DMS153 treated with DMSO at 0.1 percent for 48 hours (cell line): Measurements from ENCODE around the gene PHF20.
"Not testable (repeated sequence)": the region's sequence is repeated elsewhere in the genome, so short reads cannot be mapped to it uniquely, and the experiment has no call there.

Experiments
- DNase-seq: peaks from one replicate; lab custom pipeline; 2025; ENCODE audit not compliant: unreplicated experiment; lab: John Stamatoyannopoulos, UW

Gene PHF20

DNA sequence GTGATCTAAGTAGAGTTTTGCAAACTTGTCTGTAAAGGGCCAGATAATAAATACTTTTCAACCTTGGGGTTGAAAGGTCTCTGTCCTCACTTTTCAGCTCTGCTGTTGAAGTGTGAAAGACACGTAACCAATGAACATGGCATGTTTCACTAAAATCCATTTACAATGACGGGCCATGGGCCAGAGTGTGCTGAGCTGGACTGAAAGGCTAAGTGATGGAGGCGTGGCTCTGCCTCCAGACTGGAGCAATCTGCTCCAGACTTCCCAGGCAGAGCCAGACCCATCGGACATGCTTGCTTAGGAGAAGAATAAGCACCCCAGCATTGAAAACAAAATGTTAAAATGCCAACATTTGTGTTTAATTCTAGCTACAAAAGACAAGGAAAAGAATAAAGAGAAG lies 141.1 kb downstream of the PHF20 start:
- DNase-seq, result no peak

DNA sequence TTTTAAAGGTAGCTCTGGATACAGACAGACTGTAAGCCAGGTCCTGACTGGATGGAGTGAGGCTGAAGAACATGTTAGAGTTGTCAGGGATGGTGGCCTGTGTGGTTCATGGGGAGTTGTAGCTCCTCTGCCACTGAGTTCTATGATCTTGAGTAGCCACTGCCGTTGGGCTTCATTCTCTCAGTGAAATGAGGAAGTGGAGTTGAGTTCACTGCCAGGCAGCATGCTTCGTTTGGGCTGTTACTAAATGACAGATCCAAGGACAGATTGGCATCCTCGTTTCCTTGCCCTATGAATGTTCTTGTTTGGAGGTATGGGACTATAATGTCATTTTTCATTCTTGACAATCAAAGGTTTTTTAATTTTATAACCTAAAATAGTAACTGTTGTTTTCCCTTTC lies 145.3 kb downstream of the PHF20 start:
- no peak for DNase-seq

DNA sequence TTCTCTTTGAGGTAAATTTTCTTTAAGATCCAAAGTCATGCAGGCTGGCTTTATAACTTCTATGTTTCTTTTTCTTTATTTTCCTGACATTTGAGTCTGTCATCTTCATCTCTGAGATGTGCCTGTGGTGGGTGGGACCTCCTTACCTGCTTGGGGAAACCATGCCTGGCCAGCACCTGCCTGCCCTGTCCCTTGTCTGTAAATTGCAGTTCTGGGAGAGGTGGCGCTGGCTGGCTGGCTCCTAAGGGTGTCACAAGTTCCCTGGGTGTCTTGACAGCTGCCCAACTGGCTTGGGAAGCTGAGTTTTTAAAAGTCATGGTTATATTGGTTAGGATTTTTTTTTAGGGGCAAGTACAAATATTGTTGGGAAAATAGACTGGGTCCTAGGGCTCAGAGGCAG lies 146.2 kb downstream of the PHF20 start:
- DNase-seq, result no peak

DNA sequence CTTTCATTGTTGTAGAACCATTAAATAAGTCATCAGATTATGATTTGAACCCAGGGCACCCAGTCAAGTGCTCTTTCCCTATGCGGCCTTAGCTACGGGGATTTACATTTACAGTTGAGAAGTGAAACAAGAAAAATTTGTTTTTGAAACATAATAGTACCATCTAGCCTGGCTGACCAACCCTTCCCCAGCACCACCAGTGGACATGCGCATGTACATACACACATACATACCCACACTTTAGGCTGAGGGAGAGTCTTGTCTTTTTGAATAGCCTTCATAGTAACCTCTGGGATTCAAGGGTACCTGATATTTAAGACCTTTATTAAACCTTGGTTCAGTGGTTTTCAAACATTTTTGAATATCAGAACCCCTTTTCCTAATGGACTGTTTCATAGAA lies 148.7 kb downstream of the PHF20 start:
- DNase-seq, result no peak

DNA sequence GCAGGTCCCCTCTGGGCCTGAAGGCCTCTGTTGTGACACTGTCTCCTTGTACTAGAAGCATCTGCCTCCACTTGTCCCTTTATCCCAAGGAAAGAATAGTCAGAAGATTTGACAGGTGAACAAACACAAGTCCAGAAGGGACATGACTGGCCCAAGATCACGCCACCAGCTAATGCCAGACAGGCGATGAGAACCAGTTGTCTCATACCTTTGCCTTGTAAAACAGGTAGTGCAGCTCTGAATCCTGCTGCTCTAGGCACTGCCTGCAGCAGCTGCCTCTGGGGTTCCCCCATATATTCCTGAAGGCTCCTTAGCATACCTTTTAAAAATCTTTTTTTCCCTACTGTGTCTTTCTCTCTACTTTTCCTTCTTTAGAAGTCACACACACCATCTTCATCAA lies 157.5 kb downstream of the PHF20 start:
- DNase-seq, result no peak

DNA sequence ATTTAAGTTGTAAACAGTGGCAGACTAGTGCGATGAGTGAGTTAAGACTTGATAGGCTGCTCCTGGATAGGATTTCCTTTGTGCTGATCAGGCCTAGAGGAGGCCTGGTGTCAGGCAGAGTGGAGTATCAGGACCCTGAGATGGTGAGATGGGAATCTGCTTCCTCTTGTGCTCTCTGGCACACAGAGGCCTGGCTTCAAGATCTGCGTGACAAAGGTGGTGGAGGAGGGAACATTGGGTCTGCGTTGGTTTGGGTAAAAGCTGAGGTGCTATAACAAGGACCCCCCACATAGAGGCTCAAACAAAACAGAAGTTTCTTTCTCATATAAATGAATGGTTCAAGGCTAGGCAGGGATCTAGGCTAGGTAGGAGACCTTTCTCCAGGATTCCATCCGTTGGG lies 162.2 kb downstream of the PHF20 start:
- DNase-seq, result no peak

DNA sequence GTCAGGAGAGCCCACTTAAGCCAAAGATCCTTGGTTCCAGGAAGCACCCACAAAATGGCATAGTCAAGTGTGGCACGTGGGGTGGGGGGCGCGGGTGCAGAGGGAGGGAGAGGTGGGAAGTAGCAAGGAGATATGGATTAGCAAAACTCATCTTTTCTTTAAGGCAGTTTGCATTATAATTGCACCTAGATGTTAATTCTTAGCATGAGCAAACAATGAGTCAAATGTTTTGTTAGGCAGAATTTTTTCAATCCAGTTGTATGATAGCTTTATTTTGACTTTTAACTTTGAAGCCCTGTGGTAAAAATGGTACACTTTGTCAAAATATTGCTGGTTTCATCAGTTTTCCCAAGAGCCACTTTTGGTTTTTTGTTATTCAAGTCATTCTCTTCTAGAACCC lies 167.4 kb downstream of the PHF20 start:
- no peak for DNase-seq

DNA sequence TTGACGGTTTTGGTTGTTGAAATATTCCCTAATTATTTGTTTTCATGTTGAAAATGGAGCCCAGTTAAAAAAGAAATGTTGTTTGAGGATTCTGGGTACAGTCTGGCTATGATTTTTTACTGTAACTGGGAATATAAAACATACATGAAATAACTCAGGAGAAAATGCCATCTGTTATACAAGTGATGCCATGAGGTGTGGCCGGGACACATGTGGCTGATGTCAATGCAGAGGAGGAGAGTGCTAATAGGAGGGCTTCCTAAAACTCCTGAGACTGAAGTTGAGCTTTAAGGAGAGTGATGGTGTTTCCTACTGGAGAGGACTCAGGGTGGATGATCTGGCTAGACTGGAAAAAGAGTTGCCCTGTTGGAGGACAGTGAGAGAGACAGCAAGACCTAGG lies 169.8 kb downstream of the PHF20 start:
- DNase-seq, result no peak

DNA sequence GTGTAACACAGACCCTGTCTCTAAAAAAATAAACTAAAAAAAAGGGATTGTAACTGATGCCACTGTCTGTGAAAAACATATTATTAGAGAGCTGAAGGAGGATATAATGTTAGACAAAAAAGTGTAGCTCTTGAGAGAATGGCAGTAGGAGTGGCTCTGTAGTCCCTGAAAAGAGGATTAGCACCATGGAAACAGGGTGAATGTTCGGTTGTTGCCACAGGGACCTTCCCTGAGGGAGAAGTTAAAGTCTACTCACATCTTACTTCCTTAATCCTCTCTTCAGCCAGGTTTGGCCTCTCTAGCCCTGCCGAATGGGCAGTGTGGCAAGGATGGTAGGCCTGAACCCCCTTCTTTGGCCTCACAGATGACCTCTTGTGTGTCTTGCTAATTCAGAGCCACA lies 170.4 kb downstream of the PHF20 start:
- no peak for DNase-seq

DNA sequence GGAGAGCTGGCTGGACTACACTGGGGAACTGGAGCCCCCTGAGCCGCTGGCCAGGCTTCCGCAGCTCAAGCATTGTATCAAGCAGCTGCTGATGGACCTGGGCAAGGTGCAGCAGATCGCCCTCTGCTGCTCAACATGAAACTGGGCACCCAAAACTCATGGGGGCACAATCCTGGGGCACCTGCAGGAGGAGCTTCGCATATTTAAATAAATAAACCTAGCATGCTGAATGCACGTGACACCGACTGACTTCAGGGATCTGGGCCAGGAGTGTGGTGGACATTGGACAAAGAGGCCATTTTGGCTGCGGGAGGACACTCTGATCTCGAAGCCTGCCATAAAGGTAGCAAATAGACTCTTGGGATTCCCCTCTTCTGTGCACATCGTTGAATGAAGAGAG lies 175.7 kb downstream of the PHF20 start:
- DNase-seq, result no peak

DNA sequence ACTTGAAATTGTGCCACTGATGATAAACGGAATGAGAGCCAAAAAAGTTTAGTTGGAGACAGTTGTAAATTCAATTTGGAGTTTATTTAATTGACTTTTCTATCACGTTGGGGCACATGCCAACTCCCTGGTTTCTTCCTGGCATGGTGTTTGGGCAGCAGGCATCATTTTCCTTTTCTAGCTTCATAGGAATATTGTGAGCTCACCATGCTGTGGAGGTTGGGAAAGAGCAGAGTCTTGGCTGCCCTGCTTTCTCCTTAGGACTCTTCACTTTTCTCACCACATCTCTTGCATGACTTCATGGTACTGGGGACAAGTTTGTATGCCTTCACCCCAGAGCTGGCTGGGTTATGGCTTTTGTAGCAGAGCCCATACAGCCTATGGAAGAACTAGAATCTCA lies 176.1 kb downstream of the PHF20 start:
- DNase-seq, result no peak

DNA sequence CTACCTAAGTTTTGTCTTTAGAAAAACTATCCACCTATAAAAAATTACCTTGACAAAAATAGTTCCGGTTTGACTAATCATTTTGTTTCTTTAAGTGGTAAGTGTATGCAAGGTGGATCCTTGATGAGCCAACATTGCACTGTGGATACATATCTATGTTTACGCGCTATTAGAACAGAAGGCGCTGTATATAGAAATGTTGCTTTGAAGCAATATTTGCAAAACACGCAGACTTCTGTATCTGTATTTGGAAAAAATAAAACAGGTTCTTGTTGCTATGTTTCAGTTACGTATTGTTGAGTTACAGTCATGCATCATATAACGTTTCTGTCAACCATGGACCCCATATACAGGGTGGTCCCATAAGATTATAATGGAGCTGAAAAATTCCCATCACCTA lies 178.3 kb downstream of the PHF20 start:
- no peak for DNase-seq

DNA sequence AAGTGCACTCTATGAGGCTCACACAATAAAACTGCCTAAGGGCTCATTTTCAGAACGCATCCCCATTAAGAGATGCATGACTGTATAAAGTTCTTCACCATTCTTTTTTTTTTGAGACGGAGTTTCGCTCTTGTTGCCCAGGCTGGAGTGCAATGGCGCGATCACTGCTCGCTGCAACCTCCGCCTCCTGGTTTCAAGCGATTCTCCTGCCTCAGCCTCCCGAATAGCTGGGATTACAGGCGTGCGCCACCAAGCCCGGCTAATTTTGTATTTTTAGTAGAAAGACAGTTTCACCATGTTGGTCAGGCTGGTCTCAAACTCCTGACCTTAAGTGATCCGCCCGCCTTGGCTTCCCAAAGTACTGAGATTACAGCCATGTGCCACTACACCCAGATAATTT lies 180.3 kb downstream of the PHF20 start:
- DNase-seq, result not testable (repeated sequence)

DNA sequence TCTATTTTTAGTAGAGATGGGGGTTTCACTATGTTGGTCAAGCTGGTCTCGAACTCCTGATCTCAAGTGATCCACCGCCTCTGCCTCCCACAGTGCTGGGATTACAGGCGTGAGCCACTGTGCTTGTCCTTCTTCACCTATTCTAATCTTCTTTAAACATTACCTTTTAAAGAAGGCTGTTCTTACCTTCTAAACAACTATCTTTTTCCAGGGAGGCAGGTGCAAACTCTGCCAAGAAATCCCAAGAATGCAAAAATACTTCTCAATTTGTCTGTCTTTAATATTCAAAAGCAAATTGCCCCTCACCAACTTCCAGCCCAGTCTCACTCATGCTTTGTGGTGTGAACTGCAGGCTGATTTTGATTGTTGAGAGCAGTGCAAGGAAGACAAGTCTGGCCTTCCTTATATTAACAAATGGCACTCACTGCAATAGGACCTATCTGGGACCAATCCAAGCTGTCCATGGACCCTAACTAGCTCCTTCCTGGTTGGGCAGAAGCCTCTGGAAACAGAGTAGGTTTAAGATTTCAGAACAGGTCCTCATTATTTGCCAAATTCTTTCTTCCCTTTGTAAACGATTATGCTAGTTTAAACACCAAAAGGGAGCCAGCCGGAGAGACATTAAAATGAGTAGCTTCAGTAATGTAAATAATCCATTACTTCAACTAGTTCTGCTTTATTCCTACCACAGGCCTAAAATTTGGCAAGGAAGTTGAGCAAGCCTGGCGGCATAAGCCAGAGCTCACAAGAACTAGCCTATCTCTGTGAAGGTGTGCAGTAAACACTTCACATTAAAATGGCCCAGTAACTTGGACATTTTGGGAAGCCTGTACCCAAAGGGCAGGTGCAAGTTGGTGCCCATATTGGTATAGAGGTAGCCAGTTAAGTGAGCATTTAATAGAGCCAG lies 180.9 kb downstream of the PHF20 start:
- DNase-seq, result no peak

DNA sequence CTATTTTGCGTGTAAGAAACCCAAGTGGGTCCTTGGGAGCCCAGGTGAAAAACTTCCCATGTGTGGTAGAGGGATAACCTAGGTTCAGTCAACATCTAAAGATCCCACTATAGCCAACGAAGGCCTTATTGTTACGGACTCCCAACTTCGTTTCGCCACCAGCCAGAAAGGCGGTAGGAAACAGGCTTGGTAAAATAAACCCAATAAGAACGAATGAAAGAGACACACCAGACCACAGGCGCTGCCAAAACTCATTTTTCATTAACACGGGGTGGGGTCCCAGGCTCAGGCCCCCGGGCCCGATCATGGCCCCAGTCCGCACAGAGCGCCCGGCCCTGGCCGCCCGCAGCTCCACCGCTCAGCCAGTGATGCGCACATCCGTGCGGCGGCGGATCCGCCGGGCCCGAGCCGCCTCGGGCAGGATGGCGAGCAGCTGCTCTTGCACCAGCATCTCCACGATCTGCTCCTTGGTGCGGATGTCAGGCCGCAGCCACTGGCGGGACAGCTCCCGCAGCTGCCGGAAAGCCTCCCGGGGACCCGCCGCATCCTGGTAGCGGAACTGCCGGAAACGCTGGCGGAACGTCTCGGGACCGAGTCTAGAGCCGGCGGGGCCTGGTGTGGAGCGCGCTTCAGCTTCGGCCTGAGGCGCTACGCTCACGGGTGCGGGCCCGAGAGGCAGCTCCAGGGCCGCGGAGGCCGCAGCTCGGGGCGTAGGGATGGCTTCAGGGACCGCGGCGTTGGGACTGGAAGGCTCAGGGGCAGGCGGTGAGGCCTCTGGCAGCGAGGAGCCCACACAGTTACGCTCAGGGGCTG lies 181.8 kb downstream of the PHF20 start:
- DNase-seq, result no peak

DNA sequence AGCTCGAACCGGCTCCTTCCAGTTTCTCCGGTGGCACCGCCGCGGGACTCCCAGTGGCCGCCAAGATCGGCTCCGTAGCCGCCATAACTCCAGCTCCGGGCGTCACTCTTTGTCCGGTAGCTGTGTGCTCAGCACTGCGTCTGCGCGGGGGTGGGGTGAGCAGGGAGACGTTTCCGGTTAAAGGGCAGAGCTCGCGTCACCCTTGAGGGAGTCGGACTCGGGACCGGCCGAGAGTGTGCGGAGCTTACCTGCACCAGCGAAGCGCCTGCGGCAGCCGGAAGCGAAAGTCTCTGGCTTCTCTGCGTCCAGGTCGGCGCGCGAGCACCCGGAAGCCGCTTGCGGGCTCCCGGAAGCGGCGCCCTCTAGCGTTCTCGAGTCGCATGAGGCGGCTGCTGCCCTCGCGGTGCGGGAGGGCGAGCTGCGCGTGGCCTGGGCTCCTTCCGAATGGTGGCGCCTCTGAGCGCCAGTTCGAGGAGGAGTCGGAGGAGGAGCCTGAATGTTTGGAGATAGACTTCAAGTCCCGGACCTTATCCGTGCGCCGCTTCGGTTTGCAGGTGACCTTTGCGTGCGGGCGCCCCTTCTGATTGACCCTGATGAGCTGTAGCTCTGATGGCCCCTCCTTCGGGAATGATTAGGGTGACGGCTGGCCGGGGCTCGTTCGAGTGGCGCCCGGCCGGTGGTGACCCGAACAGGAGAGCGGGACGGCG lies 182.5 kb downstream of the PHF20 start, which contains the start of gene SCAND1:
TSS of gene SCAND1 (minus strand) at position 303 of the 707 bp plus-strand sequence. CDS start at position 85, 218 bp downstream.
- DNase-seq, result peak; percentile 88

DNA sequence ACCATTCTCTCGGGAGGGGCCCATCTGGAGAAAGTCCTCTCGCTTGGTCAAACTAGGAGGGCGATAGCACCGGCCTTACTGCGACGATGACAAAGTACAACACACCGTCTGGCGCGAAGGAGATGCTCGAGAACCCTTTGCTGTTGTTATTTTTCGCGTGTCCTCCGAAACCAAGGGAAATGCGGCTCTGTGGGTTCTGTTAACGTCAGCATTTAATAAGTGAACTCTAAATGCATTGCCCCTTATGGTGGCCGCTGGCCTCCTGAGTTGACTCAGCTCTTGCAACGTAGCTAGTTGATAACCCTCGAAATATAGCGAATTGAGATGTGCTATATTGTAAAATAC lies 183.1 kb downstream of the PHF20 start:
- DNase-seq, result no peak

DNA sequence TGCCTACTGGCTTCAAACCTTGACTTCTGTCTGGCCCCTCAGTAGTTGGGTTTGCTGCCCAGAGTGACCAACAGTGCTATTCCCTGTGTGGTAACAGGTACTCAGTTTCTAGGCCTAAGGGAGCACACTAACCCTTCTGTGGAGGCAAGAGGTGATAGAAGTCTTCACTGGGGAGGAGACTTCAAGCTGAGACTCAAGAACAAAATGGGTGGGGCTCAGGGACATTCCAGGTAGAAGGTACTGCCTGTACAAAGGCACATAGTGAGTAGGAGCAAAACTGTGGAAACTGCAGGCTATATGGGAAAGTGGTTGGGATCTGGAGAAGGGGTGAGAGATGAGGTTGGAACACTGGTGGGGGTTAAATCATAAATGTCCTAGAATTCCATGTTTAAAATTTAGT lies 184.8 kb downstream of the PHF20 start:
- DNase-seq, result no peak

DNA sequence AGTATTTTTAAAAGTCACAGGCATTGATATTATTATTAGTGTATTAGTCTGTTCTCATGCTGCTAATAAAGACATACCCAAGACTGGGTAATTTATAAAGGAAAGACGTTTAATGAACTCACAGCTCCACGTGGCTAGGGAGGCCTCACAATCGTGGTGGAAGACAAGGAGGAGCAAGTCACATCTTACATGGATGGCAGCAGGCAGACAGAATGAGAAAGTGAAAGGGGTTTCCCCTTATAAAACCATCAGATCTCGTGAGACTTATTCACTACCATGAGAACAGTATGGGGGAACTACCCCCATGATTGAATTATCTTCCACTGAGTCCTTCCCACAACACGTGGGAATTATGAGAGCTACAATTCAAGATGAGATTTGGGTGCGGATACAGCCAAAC lies 187.5 kb downstream of the PHF20 start:
- not testable (repeated sequence) for DNase-seq

DNA sequence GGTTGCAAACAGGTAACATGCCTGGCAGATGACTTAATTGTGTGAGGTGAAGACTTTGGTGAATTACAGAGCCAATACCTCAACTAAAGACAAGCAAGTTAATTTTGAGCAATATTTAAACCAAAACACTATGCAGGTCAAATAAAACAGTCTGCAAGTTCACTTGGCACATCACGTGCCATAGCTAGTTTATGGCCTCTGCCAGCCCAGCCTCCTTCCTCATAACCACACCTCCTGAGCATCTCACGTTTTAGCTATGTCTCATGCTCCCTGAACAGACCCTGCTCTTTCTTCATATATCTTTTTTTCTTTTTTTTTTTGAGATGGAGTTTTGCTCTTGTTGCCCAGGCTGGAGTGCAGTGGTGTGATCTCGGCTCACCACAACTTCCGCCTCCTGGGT lies 192.1 kb downstream of the PHF20 start:
- DNase-seq, result no peak

DNA sequence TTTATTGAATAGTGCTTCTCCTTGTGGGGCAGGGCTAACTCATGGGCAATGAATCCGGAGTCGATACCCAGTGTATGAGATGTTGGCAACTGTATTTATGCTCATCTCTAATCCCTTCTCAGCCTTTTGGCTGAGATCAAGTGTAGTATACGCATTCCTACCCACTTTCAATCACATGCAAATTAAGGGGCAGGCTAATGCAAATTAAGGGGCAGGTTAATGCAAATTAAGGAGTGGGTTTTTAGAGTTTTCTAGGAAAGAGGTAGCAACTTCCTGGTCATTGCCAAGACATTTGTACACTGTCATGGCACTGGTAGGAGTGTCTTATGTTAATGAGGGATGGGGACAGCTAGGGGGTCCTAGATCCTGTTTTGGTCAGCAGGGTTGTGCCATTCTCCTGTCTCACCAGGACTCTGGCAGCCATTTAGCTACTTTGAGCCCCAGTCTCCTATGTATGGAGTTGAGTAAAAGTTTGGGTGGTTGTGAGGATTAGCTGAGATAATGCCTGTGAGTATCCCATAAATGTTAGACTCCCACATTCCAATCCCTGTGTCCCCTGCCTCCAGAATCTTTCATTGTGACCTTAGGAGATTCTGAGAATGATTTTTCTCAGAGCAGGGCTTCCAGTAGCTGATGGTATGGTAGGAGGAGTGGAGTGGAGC lies 196.3 kb downstream of the PHF20 start, which contains the start of gene CNBD2:
TSS of gene CNBD2 (plus strand) at position 612 of the 662 bp plus-strand sequence. CDS start 173 bp downstream, outside the sequence.
- no peak for DNase-seq
